Loucy (cell line): ENCODE results near the gene PDLIM7.

Experiments
- EZH2phosphoT487 ChIP-seq: fragments of 200-600 bp; IDR thresholded peaks from 2 replicates; pipeline ENCODE4 v1.6.1; 2018; ENCODE audit warnings: antibody characterized with exemption, mild to moderate bottlenecking, moderate library complexity, borderline replicate concordance
- TF ChIP-seq, protein P1 (sequence below): fragments of 200-600 bp; sonication (generic); conservative IDR thresholded peaks from 2 replicates; pipeline ENCODE4 v1.5.1; 2014; ENCODE audit warnings: mild to moderate bottlenecking, antibody characterized with exemption, low read length

DNA sequence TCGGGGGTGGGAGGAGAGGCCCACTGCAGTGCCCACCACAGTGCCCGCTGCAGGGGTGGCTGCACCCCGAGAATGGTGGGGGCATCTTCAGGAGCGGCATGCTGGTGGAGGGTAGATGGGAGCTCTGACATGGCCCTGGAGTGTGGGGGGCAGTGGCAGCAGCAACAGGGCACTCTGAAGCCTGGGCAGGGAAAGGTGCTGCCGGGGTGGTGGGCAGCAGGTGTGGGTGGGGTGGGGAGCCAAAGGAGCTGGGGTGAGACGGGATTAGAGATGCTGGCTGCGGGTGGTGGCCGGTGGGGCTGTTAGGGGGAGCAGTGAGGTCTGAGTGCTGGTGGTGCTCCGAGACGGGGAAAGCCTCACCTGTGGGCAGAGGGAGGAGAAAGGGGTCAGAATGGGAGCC is 39.0 kb upstream of the PDLIM7 start:
- TF ChIP-seq, protein P1, sequence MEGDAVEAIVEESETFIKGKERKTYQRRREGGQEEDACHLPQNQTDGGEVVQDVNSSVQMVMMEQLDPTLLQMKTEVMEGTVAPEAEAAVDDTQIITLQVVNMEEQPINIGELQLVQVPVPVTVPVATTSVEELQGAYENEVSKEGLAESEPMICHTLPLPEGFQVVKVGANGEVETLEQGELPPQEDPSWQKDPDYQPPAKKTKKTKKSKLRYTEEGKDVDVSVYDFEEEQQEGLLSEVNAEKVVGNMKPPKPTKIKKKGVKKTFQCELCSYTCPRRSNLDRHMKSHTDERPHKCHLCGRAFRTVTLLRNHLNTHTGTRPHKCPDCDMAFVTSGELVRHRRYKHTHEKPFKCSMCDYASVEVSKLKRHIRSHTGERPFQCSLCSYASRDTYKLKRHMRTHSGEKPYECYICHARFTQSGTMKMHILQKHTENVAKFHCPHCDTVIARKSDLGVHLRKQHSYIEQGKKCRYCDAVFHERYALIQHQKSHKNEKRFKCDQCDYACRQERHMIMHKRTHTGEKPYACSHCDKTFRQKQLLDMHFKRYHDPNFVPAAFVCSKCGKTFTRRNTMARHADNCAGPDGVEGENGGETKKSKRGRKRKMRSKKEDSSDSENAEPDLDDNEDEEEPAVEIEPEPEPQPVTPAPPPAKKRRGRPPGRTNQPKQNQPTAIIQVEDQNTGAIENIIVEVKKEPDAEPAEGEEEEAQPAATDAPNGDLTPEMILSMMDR, result no peak
- no peak for TF ChIP-seq EZH2phosphoT487
